ENCODE measurements around the gene ANTKMT.

DNA sequence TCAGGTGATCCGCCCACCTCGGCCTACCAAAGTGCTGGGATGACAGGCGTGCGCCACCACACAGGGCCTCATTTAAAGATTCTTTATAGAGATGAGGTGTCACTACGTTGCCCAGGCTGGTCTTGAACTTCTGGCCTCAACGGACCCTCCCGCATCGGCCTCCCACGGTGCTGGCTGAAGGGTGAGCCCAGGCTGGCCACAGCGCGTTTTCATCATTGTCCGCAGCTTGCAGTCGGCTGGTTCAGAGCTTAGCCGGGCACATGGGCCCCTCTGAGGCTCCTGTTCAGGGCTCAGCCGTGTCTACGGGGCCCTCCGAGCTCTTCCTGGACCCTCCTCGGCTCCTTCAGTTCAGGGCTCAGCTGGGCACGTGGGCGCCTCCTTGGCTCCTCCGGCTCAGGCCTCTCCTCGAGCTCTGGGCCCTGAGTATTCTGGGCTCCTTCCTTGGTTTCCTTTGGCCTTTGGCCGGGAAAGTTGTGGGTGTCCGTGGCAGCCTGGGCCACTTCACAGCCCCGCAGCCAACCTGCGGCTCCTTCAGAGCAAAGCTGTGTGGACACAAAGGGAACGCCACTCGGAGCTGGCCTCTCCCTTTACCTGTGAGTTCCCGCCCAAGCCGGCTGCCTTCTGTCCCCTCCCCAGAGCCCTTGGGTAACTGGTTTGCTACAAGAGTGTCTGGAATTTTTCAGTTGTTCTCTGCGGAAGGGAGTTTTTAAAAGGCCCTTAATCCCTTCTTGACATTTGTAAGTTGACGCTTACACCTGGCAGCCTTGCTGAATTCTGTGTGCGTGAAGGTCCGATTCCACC is 38.4 kb downstream of the ANTKMT start:
- TF ChIP-seq POLR2AphosphoS5 (IDR thresholded peaks at IDR 0.05) (no peak), EP300 (IDR thresholded peaks at IDR 0.05) (no peak)
